Trophoblast cell (in vitro differentiated cells and primary cell): Measurements from ENCODE around the gene ING5.

Experiments used
- DNase-seq, 2 donors: peaks; one replicate each; pipeline ENCODE4 v3.0.0-alpha.2; 2016
- H2AFZ ChIP-seq: 2 replicates; pipeline ENCODE4 v1.6.1; 2013; ENCODE audit warnings: low read length, moderate library complexity, mild to moderate bottlenecking; ENCODE audit not compliant: insufficient read depth, poor library complexity
- H2AK5ac ChIP-seq: 2 replicates; pipeline ENCODE4 v1.6.1; 2013; ENCODE audit warnings: mild to moderate bottlenecking, low read length
- H2BK120ac ChIP-seq: 2 replicates; pipeline ENCODE4 v1.6.1; 2013; ENCODE audit warnings: low read length, mild to moderate bottlenecking, moderate library complexity; ENCODE audit not compliant: insufficient read depth, poor library complexity
- H2BK12ac ChIP-seq: 2 replicates; pipeline ENCODE4 v1.6.1; 2013; ENCODE audit warnings: mild to moderate bottlenecking, low read length, moderate library complexity
- H2BK5ac ChIP-seq: 2 replicates; pipeline ENCODE4 v1.6.1; 2013; ENCODE audit warnings: low read length, low read depth, moderate library complexity, mild to moderate bottlenecking; ENCODE audit not compliant: poor library complexity
- H3K14ac ChIP-seq: 2 replicates; pipeline ENCODE4 v1.6.1; 2013; ENCODE audit warnings: mild to moderate bottlenecking, low read length
- H3K18ac ChIP-seq: 2 replicates; pipeline ENCODE4 v1.6.1; 2013; ENCODE audit warnings: mild to moderate bottlenecking, low read length
- H3K23ac ChIP-seq: 2 replicates; pipeline ENCODE4 v1.6.1; 2013; ENCODE audit warnings: low read length
- H3K27ac ChIP-seq: 2 replicates; pipeline ENCODE4 v1.5.1; 2013; ENCODE audit warnings: low read depth, mild to moderate bottlenecking, inconsistent platforms, low read length, moderate library complexity
- H3K27me3 ChIP-seq: 2 replicates; pipeline ENCODE4 v1.6.1; 2013; ENCODE audit warnings: inconsistent platforms, mild to moderate bottlenecking, low read length, moderate library complexity; ENCODE audit not compliant: insufficient read depth
- H3K36me3 ChIP-seq, 2 experiments: 1 replicate in 1 of 2; 2 replicates in 1 of 2; pipeline ENCODE4 v1.6.1; 2013; ENCODE audit warnings: low read length in 2 of 2, mild to moderate bottlenecking in 2 of 2, moderate library complexity in 1 of 2; ENCODE audit not compliant: insufficient read depth in 2 of 2, control insufficient read depth in 1 of 2
- H3K4ac ChIP-seq: 2 replicates; pipeline ENCODE4 v1.6.1; 2013; ENCODE audit warnings: low read depth, mild to moderate bottlenecking, low read length, moderate library complexity
- H3K4me1 ChIP-seq, 2 experiments: 1 replicate in 1 of 2; 2 replicates in 1 of 2; pipeline ENCODE4 v1.6.1; 2013; ENCODE audit warnings: low read length in 2 of 2, mild to moderate bottlenecking in 2 of 2, moderate library complexity in 1 of 2; ENCODE audit not compliant: insufficient read depth in 2 of 2, control insufficient read depth in 1 of 2
- H3K4me2 ChIP-seq: 2 replicates; pipeline ENCODE4 v1.6.1; 2013; ENCODE audit warnings: inconsistent platforms, mild to moderate bottlenecking, low read length, moderate library complexity
- H3K4me3 ChIP-seq: 2 replicates; pipeline ENCODE4 v1.5.1; 2013; ENCODE audit warnings: mild to moderate bottlenecking, low read depth, low read length, inconsistent platforms
- H3K79me1 ChIP-seq: one replicate; pipeline ENCODE4 v1.6.1; 2013; ENCODE audit warnings: low read length
- H3K79me2 ChIP-seq: 2 replicates; pipeline ENCODE4 v1.6.1; 2013; ENCODE audit warnings: low read length, mild to moderate bottlenecking; ENCODE audit not compliant: control insufficient read depth, insufficient read depth, poor library complexity
- H3K9ac ChIP-seq: 2 replicates; pipeline ENCODE4 v1.6.1; 2013; ENCODE audit warnings: mild to moderate bottlenecking, low read length
- H3K9me3 ChIP-seq: 2 replicates; pipeline ENCODE4 v1.6.1; 2013; ENCODE audit warnings: low read depth, mild to moderate bottlenecking, control low read depth, inconsistent platforms, low read length; ENCODE audit not compliant: insufficient read depth
- H4K12ac ChIP-seq: 2 replicates; pipeline ENCODE4 v1.6.1; 2013; ENCODE audit warnings: low read depth, mild to moderate bottlenecking, low read length, moderate library complexity
- H4K8ac ChIP-seq: 2 replicates; pipeline ENCODE4 v1.6.1; 2013; ENCODE audit warnings: low read depth, mild to moderate bottlenecking, low read length, moderate library complexity
- H4K91ac ChIP-seq: one replicate; pipeline ENCODE4 v1.6.1; 2013; ENCODE audit warnings: low read depth, mild to moderate bottlenecking, low read length, moderate library complexity
- WGBS: extraction: QIAGEN DNeasy Blood & Tissue Kit; methylation state at CpG from one replicate; pipeline ENCODE4 v1.1.7; 2013; ENCODE audit warnings: missing lambda C conversion rate; ENCODE audit not compliant: insufficient read length, insufficient coverage; ENCODE audit errors: extremely low coverage; 5-methylcytosine and 5-hydroxymethylcytosine counted together

Gene ING5

DNA sequence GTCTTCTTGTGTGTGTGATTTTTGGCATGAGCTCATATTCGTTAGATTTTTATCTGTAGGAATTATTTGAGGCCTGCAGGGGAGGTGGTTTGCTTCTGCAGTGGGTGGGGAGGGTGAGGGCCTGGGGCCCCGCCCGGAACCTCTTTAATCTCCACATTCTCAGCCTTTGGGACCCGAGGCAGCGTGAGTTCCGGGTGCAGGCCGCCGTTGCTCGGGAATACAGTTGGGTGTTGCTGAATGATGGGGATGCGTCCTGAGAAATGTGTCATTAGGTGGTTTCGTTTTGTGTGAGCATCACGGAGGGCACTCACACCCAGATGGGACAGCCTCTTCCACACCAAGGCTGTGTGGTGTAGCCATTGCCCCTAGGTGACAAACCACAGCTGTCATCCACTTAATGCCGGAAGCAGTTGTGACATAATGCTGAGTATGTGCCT is 61.1 kb downstream of the ING5 start:
- no CpG with 5 or more reads among the region's 13 CpGs for WGBS
- peaks cover 3 to 8% of the 10 kb centered on the region in 2 experiments for H3K36me3 ChIP-seq

DNA sequence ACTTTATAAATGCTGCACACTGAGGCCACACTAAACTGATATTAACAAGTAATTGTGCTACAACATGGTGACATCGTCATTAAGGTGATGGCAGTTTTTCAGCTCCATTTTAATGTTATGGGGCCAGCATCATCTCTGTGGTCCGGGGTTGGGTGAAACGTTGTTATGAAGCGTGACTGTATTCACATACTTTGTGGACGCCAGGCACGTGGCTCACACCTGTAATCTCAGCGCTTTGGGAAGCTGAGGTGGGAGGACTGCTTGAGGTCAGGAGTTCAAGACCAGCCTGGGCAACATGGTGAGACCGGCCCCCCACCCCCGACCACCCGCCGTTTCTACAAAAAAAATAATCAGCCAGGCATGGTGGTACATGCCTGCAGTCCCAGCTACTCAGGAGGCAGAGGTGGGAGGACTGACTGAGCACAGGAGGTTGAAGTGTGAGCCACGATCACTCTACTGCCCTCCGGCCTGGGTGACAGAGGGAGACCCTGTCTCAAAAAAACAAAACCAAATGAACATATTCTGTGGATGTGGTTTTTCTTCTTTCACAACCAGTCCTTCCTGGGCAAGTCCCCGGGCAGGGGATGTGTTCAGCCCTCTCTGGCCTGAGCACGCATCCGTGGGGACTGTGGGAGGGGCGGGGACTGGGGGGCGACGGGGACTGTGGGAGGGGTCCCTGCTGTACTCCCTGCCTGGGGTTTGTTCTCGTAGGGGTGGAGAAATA is 61.9 kb downstream of the ING5 start:
- Histone ChIP-seq H3K36me3 (peaks cover 3 to 8% of the 10 kb centered on the region in 2 experiments), H3K18ac (no peak overlapping the region), H3K14ac (no peak overlapping the region), H2BK5ac (no peak overlapping the region), H3K23ac (no peak overlapping the region), H3K9me3 (peaks cover 4% of the 10 kb centered on the region), H3K4me2 (no peak overlapping the region), H3K79me1 (no peaks in the 10 kb centered on the region), H3K9ac (no peak overlapping the region), H3K4ac (no peak overlapping the region), H2BK120ac (no peak overlapping the region), H2BK12ac (no peak overlapping the region), H4K12ac (no peak overlapping the region), H2AFZ (no peak overlapping the region), H3K4me1 (peaks cover 7 to 15% of the 10 kb centered on the region in 2 experiments), H4K8ac (no peak overlapping the region), H3K79me2 (no peaks in the 10 kb centered on the region), H3K27ac (no peak overlapping the region), H2AK5ac (no peak overlapping the region), H4K91ac (no peak overlapping the region), H3K4me3 (no peak overlapping the region), H3K27me3 (no peaks in the 10 kb centered on the region)
- no peak for DNase-seq
- no CpG with 5 or more reads among the region's 20 CpGs for whole genome bisulfite sequencing

More for the DNA sequence above, 61.1 kb downstream of the ING5 start:
- H2AFZ ChIP-seq: no peak overlapping the region
- H3K79me2 ChIP-seq: no peaks in the 10 kb centered on the region
- H2AK5ac ChIP-seq: no peak overlapping the region
- no peak overlapping the region for H3K4me3 ChIP-seq
- no peak overlapping the region for H4K91ac ChIP-seq
- H3K14ac ChIP-seq: no peak overlapping the region
- H3K4me2 ChIP-seq: no peak overlapping the region
- no peak overlapping the region for H2BK12ac ChIP-seq
- H3K4ac ChIP-seq: no peak overlapping the region
- no peak overlapping the region for H3K18ac ChIP-seq
- H3K27ac ChIP-seq: no peak overlapping the region
- H4K8ac ChIP-seq: no peak overlapping the region
- H3K4me1 ChIP-seq: peaks cover 7 to 15% of the 10 kb centered on the region in 2 experiments
- H3K23ac ChIP-seq: no peak overlapping the region
- no peak overlapping the region for H4K12ac ChIP-seq
- H3K27me3 ChIP-seq: no peaks in the 10 kb centered on the region
- no peak overlapping the region for H2BK120ac ChIP-seq
- no peaks in the 10 kb centered on the region for H3K79me1 ChIP-seq
- H3K9me3 ChIP-seq: peaks cover 4% of the 10 kb centered on the region
- H2BK5ac ChIP-seq: no peak overlapping the region
- no peak overlapping the region for H3K9ac ChIP-seq
- peak; percentile 35 to 57 for DNase-seq

DNA sequence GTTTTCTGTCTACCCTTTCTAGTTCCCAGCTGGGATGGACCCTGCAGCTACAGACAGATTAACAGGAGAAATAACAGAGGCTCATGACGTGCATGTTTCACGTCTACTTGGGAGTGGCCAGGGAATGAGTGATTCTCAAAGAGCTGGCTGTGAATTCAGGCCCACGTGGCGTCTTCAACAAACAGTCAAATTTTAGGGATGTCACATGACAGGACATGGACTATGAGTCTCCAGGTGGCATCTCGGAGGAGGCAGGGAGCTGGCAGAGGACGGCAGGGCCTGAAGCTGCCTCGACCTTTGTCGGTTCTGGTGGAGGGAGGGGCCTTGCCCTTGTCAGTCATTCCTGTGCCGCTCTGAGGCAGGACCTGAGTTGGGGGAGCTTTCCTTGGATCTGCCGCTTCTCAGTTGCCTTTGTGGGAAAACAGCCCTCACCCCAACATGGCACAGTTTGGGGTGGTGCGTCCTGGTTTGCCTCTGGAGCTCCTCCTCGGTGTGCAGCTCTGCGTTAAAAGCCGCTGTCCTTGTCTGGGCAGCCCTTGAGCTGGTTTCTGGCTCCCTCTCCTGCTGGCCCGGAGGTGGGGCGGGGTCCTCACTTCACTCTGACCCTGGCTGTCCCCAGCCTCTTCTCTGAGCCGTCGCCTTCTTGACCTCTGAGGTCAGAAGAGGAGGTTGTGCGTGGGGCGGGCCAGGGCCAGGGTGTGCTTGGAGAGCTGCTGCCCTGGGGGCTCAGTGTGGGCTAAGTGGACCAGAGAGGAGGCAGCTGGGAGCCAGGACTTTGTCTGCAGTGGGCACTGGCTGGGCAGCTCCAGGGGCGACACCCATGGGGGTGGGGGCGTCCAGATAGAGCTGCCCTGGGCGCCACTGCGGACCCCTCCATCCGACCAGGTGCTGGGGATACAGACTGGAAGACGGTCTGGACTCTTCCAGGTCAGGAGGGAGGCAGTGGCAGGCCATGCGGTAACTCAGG is 62.7 kb downstream of the ING5 start:
- Histone ChIP-seq H2AFZ (no peak overlapping the region), H4K91ac (no peak overlapping the region), H2BK5ac (no peak overlapping the region), H3K14ac (no peak overlapping the region), H3K79me1 (no peaks in the 10 kb centered on the region), H4K12ac (peak overlapping the region; percentile 12), H3K4me3 (no peak overlapping the region), H3K27ac (no peak overlapping the region), H3K23ac (no peak overlapping the region), H4K8ac (no peak overlapping the region), H2BK12ac (no peak overlapping the region), H2AK5ac (no peak overlapping the region), H3K79me2 (no peaks in the 10 kb centered on the region), H3K4me1 (peaks cover 7 to 12% of the 10 kb centered on the region in 2 experiments), H3K4me2 (no peak overlapping the region), H3K36me3 (peaks cover 3 to 4% of the 10 kb centered on the region in 2 experiments), H3K18ac (peak overlapping the region; percentile 10), H3K9ac (no peak overlapping the region), H2BK120ac (no peak overlapping the region), H3K4ac (no peak overlapping the region), H3K9me3 (peaks cover 4% of the 10 kb centered on the region), H3K27me3 (no peaks in the 10 kb centered on the region)
- no CpG with 5 or more reads among the region's 27 CpGs for WGBS
- no peak for DNase-seq

DNA sequence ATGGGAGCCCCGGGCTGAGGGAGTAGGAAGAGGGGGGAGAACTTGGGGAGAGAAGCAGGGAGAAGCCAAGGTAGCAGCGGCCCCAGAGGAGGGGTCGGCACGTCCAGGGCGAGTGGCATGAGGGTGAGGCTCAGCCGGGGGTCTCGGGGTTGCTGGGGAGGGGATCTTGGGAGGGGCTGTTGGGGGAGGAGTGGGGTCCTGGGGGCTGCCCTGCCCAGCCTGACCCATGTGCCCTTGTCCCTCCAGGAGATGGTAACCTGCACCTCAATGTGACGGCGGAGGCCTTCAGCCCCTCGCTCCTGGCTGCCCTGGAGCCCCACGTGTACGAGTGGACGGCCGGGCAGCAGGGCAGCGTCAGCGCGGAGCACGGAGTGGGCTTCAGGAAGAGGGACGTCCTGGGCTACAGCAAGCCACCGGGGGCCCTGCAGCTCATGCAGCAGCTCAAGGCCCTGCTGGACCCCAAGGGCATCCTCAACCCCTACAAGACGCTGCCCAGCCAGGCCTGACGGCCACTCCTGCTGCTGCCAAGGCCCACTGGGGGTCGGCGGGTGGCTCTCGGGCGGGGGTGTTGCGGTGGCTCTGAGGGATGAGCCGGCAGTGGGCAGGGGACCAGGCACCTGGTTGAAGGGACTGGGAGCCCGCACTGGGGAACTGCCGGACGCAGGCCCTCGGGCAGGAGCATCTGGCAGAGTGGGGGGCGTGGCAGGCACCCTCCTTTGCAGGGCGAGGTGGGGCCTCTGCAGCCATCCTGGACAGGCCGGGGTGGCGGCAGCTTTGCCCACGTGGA is 65.8 kb downstream of the ING5 start:
- Histone ChIP-seq H3K9me3 (no peaks in the 10 kb centered on the region), H3K14ac (no peak overlapping the region), H2BK12ac (no peak overlapping the region), H4K91ac (no peak overlapping the region), H3K79me2 (no peaks in the 10 kb centered on the region), H3K4me3 (no peak overlapping the region), H4K12ac (no peak overlapping the region), H3K36me3 (no peaks in the 10 kb centered on the region), H2AK5ac (no peak overlapping the region), H3K79me1 (no peaks in the 10 kb centered on the region), H3K27me3 (no peaks in the 10 kb centered on the region), H3K9ac (no peak overlapping the region), H3K4ac (no peak overlapping the region), H3K4me1 (peaks cover 7 to 12% of the 10 kb centered on the region in 2 experiments), H3K4me2 (no peak overlapping the region), H3K18ac (no peak overlapping the region), H2AFZ (no peak overlapping the region), H4K8ac (no peak overlapping the region), H2BK5ac (no peak overlapping the region), H3K23ac (no peak overlapping the region), H3K27ac (no peak overlapping the region), H2BK120ac (no peak overlapping the region)
- WGBS: no CpG with 5 or more reads among the region's 37 CpGs
- no peak for DNase-seq
